GM18909 (cell line): Measurements from ENCODE around the gene CALCOCO2.
"Not testable (repeated sequence)": the region's sequence is repeated elsewhere in the genome, so short reads cannot be mapped to it uniquely, and the experiment has no call there.

Experiments used
- ATAC-seq: cut with Tn5 transposase; IDR thresholded peaks from one replicate; pipeline ENCODE4 v1.9.1; 2021; ENCODE audit warnings: mild to moderate bottlenecking; ENCODE audit not compliant: unreplicated experiment, poor library complexity

Gene CALCOCO2

GRCh38 chr17:48871551-48872351 is 40.9 kb downstream of the CALCOCO2 start:
- ATAC-seq = no peak

GRCh38 chr17:48872409-48872808 is 41.6 kb downstream of the CALCOCO2 start:
- not testable (repeated sequence) for ATAC-seq

- ATAC-seq = no peak
These were observed 42.4 kb downstream of the CALCOCO2 start for GRCh38 chr17:48873209-48873608.

- no peak for ATAC-seq
These were observed 43.0 kb downstream of the CALCOCO2 start for GRCh38 chr17:48873696-48874443.

GRCh38 chr17:48878920-48879898 is 48.4 kb downstream of the CALCOCO2 start:
- ATAC-seq = no peak

- ATAC-seq = no peak
These were observed 51.4 kb downstream of the CALCOCO2 start for GRCh38 chr17:48882272-48882671.

- ATAC-seq = no peak
These were observed 52.3 kb downstream of the CALCOCO2 start for GRCh38 chr17:48883171-48883570.

GRCh38 chr17:48890086-48890485 is 59.3 kb downstream of the CALCOCO2 start:
- no peak for ATAC-seq

GRCh38 chr17:48892940-48893645 is 62.3 kb downstream of the CALCOCO2 start:
- no peak for ATAC-seq

- no peak for ATAC-seq
These were observed 63.0 kb downstream of the CALCOCO2 start for GRCh38 chr17:48893646-48894508.

GRCh38 chr17:48894886-48895285 is 64.1 kb downstream of the CALCOCO2 start:
- ATAC-seq = no peak

- no peak for ATAC-seq
These were observed 70.4 kb downstream of the CALCOCO2 start for GRCh38 chr17:48901241-48901640.

GRCh38 chr17:48903401-48903800 is 72.6 kb downstream of the CALCOCO2 start:
- no peak for ATAC-seq

- ATAC-seq = no peak
These were observed 73.6 kb downstream of the CALCOCO2 start for GRCh38 chr17:48904428-48904827.

GRCh38 chr17:48905987-48906515 is 75.2 kb downstream of the CALCOCO2 start:
- no peak for ATAC-seq

GRCh38 chr17:48907713-48908046 is 76.8 kb downstream of the CALCOCO2 start:
- ATAC-seq = no peak

- peak; percentile 82 for ATAC-seq
These were observed 77.4 kb downstream of the CALCOCO2 start, which contains the start of gene UBE2Z for GRCh38 chr17:48908047-48908843. TSS of gene UBE2Z (plus strand) at chr17:48908407. CDS start at chr17:48908504, 97 bp downstream.

- ATAC-seq = peak; percentile 48
These were observed 78.1 kb downstream of the CALCOCO2 start for GRCh38 chr17:48908853-48909394.
